Retinal pigment epithelial cell (primary cell): Measurements from ENCODE around the gene KRT39.

Experiments
- DNase-seq: peaks from one replicate; pipeline ENCODE4 v3.0.0-alpha.2; 2010; ENCODE audit warnings: low read depth
- H3K4me3 ChIP-seq: 2 replicates; pipeline ENCODE4 v1.5.1; 2011; ENCODE audit warnings: mild to moderate bottlenecking, low read length, control low read depth, moderate library complexity
- TF ChIP-seq, protein P1 (sequence below): conservative IDR thresholded peaks from 2 replicates; pipeline ENCODE4 v1.5.1; 2011; ENCODE audit warnings: low read depth, low read length, control low read depth, inconsistent platforms

Gene KRT39

DNA sequence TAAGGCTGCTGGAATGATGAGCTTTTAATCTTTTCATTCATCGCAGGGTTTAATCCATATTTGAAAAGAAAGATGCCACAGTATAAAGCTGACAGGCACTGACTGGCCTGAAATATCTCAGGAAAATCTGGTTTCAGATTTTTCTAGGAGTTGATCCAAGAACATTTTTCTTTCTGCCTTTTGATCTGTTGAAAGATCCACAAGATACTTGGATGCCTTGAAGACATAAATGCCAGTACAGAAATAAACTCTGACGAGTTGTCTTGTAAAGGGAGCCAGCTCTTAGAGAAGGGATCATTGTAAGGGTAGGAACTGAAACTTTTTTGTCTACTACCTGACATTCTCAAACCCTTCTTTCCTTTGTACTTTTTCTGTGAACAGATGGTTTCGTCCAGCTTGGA, 56.3 kb downstream of the KRT39 start:
- DNase-seq: no peak
- TF ChIP-seq, protein P1, sequence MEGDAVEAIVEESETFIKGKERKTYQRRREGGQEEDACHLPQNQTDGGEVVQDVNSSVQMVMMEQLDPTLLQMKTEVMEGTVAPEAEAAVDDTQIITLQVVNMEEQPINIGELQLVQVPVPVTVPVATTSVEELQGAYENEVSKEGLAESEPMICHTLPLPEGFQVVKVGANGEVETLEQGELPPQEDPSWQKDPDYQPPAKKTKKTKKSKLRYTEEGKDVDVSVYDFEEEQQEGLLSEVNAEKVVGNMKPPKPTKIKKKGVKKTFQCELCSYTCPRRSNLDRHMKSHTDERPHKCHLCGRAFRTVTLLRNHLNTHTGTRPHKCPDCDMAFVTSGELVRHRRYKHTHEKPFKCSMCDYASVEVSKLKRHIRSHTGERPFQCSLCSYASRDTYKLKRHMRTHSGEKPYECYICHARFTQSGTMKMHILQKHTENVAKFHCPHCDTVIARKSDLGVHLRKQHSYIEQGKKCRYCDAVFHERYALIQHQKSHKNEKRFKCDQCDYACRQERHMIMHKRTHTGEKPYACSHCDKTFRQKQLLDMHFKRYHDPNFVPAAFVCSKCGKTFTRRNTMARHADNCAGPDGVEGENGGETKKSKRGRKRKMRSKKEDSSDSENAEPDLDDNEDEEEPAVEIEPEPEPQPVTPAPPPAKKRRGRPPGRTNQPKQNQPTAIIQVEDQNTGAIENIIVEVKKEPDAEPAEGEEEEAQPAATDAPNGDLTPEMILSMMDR: no peak

GRCh38 chr17:40909755-40910154, 57.0 kb downstream of the KRT39 start:
- DNase-seq: no peak
- TF ChIP-seq, protein P1: no peak
- no peak overlapping the region for H3K4me3 ChIP-seq

More for the DNA sequence above, 56.3 kb downstream of the KRT39 start:
- H3K4me3 ChIP-seq: no peak overlapping the region

DNA sequence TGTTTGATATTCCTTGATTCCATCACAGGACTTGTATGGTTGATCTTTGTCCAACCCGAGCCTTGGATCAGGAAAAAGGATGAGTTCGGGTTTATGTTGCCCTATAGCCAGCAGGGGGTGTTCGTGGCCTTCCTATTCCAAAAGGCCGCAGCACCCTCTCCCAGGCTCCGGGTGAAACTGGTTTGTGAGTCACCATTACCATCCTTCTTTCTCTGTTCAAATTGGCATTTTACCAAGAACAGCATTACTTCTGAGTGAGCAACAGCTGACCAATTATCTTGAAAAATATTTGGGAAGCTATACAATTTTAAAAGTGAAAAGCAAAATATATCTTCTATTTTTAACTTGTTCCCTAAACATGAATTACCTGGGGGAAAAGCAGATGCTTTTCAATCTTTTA, 57.4 kb downstream of the KRT39 start:
- H3K4me3 ChIP-seq: no peak overlapping the region
- TF ChIP-seq, protein P1: peak; percentile 80
- peak; percentile 86 for DNase-seq
